Measurements from ENCODE around the gene PINK1. TPM values are rescaled to one million over a fixed set of nuclear protein-coding genes. Genes with fewer than 3 reads are reported as not detected.

PINK1 gene
- total and polyA plus RNA-seq, 2 of the 13 experiments (the other 11 are each of a cell fraction or from before 2014, with no cell fraction given): 15.3 to 16.1 TPM

GRCh38 chr1:20644416-20644815 lies 11.2 kb downstream of the PINK1 start (continued):
- no peak for TF ChIP-seq MTF2 (CRISPR knock-in tag; IDR thresholded peaks at IDR 0.05; ENCODE audit: borderline replicate concordance)

- no peaks in the 10 kb centered on the region for H3K9me3 ChIP-seq (ENCODE audit: low read length)
- H3K9ac ChIP-seq (ENCODE audit: insufficient read depth, low read depth, low read length): no peak overlapping the region
- in situ Hi-C loops (cut with HindIII; ENCODE audit: extremely low pct_ligation_motif_present, low pct_unique_long_range_greater_than_20kb) (no loop called here), intact Hi-C loops (cut with micrococcal nuclease; ENCODE audit: unreplicated experiment) (no loop called here)
- H3K27me3 ChIP-seq (ENCODE audit: control insufficient read depth in 1 of 2, insufficient read depth in 2 of 2, low read length in 2 of 2): no peaks in the 10 kb centered on the region
- WGBS (ENCODE audit: low lambda C conversion rate): 85% methylated on average over 14 of the region's 14 CpGs
- ChIA-PET POLR2A (interaction anchor here (1.5 to 1.6 kb wide), 2 partner anchors 12 to 16 kb away, joined by 4 read pairs; partner anchors contain the start of gene DDOST), CTCF (ENCODE audit: low intra/inter-chr PET ratio, low total read pairs) (no interaction called here)
- H3K4me2 ChIP-seq (ENCODE audit: low read depth, low read length): no peak overlapping the region
- no peaks in the 10 kb centered on the region for H3K79me2 ChIP-seq (ENCODE audit: insufficient read depth, low read length)
- no peaks in the 10 kb centered on the region for H3K4me1 ChIP-seq (ENCODE audit: insufficient read depth, low read length)
- H4K20me1 ChIP-seq (ENCODE audit: insufficient read depth, low read length): no peaks in the 10 kb centered on the region
- ATAC-seq (no peak), FAIRE-seq (no peak), DNase-seq (ENCODE audit: low spot score) (no peak)
- no TSS peak for BruUV-seq (replicated peaks)
- no peak overlapping the region for H3K27ac ChIP-seq (ENCODE audit: extremely low read length, insufficient read depth, low read length)
- peaks cover 8 to 23% of the 10 kb centered on the region in 2 experiments; a peak in 4 of 5 replicates for H3K36me3 ChIP-seq (replicated peaks in 1 of 2; ENCODE audit: control insufficient read depth in 1 of 2, insufficient read depth in 2 of 2, low read length in 2 of 2)
- no peak overlapping the region for H3K4me3 ChIP-seq (replicated peaks in 1 of 3; ENCODE audit: insufficient read depth in 1 of 3, low read depth in 2 of 3, low read length in 3 of 3)
- no peak overlapping the region for H2AFZ ChIP-seq (ENCODE audit: low read length)
- TF ChIP-seq NFKBIZ (CRISPR knock-in tag; IDR thresholded peaks at IDR 0.05) (no peak), PAWR (CRISPR knock-in tag; IDR thresholded peaks at IDR 0.05; ENCODE audit: borderline replicate concordance) (no peak), HNRNPH1 (optimal IDR thresholded peaks at IDR 0.05; ENCODE audit: low read depth, low read length) (no peak), MATR3 (CRISPR knock-in tag; IDR thresholded peaks at IDR 0.05) (no peak), PREB (CRISPR knock-in tag; IDR thresholded peaks at IDR 0.05) (no peak), ATF1 (CRISPR knock-in tag; IDR thresholded peaks at IDR 0.05) (no peak), MBNL3 (CRISPR knock-in tag; conservative IDR thresholded peaks at IDR 0.05) (no peak), ATF5 (CRISPR knock-in tag; IDR thresholded peaks at IDR 0.05; ENCODE audit: low read depth) (no peak), ATF2 (CRISPR knock-in tag; IDR thresholded peaks at IDR 0.05) (no peak), ZNF431 (CRISPR knock-in tag; IDR thresholded peaks at IDR 0.05; ENCODE audit: borderline replicate concordance, low read depth) (no peak), EP300 (IDR thresholded peaks at IDR 0.05; ENCODE audit: low read depth in 2 of 2, low read length in 2 of 2) (no peak), EP300 (CRISPR knock-in tag; IDR thresholded peaks at IDR 0.05; ENCODE audit: borderline replicate concordance) (no peak), PHF5A (CRISPR knock-in tag; IDR thresholded peaks at IDR 0.05; ENCODE audit: low read depth, unreplicated experiment) (no peak), NCOA2 (CRISPR knock-in tag; IDR thresholded peaks at IDR 0.05) (no peak), ZNF782 (CRISPR knock-in tag; IDR thresholded peaks at IDR 0.05; ENCODE audit: borderline replicate concordance) (no peak), MIXL1 (CRISPR knock-in tag; IDR thresholded peaks at IDR 0.05) (no peak)
Measured at GRCh38 chr1:20645414-20645813, 12.2 kb downstream of the PINK1 start.

Measured in HepG2 (cell line).